CD8-positive, alpha-beta memory T cell (primary cell): Measurements from ENCODE around the gene POLR3GL. TPM values are rescaled to one million over a fixed set of nuclear protein-coding genes. Genes with fewer than 3 reads are reported as not detected.
"Not testable (repeated sequence)": the region's sequence is repeated elsewhere in the genome, so short reads cannot be mapped to it uniquely, and the experiment has no call there.

Source experiments
- CTCF ChIA-PET: fragments of 350-600 bp; sonication (Branson Sonifier 250); formaldehyde crosslinking; loops from one replicate; lab custom pipeline; 2021; ENCODE audit warnings: antibody characterized with exemption; lab: Charles Lee
- POLR2A ChIA-PET: fragments of 350-600 bp; sonication (Branson Sonifier 250); formaldehyde crosslinking; loops from one replicate; lab custom pipeline; 2021; ENCODE audit warnings: antibody characterized with exemption; lab: Charles Lee
- DNase-seq, 5 donors: peaks; one replicate each; pipeline versions ENCODE4 v3.0.0 to v3.0.0-alpha.2; 2020 to 2022; ENCODE audit warnings: mixed read lengths in 1 of 5
- H3K27ac ChIP-seq: one replicate; pipeline ENCODE4 v1.7.0; 2013; ENCODE audit warnings: low read depth, mild to moderate bottlenecking, low read length, moderate library complexity
- H3K27me3 ChIP-seq: 2 replicates; pipeline ENCODE4 v1.7.0; 2013; ENCODE audit warnings: low read length, mild to moderate bottlenecking; ENCODE audit not compliant: insufficient read depth, poor library complexity, severe bottlenecking
- H3K36me3 ChIP-seq: 2 replicates; pipeline ENCODE4 v1.7.0; 2013; ENCODE audit warnings: mild to moderate bottlenecking, low read length, moderate library complexity; ENCODE audit not compliant: insufficient read depth
- H3K4me1 ChIP-seq: 2 replicates; pipeline ENCODE4 v1.7.0; 2013; ENCODE audit warnings: mild to moderate bottlenecking, low read length, moderate library complexity; ENCODE audit not compliant: insufficient read depth
- H3K4me3 ChIP-seq: 2 replicates; pipeline ENCODE4 v1.7.0; 2013; ENCODE audit warnings: mild to moderate bottlenecking, low read length
- H3K9me3 ChIP-seq: 2 replicates; pipeline ENCODE4 v1.7.0; 2013; ENCODE audit warnings: mild to moderate bottlenecking, low read length
- H3K27ac Mint-ChIP-seq, 8 donors: one replicate each; pipeline ENCODE4 v1.8.0; 2020 to 2021; ENCODE audit warnings: mixed read lengths in 8 of 8, mild to moderate bottlenecking in 6 of 8, inconsistent platforms in 3 of 8, moderate library complexity in 3 of 8
- H3K27me3 Mint-ChIP-seq, 2 donors: one replicate each; pipeline ENCODE4 v1.8.0; 2020 to 2021; ENCODE audit warnings: mixed read lengths in 2 of 2, mild to moderate bottlenecking in 1 of 2, moderate library complexity in 1 of 2
- H3K36me3 Mint-ChIP-seq, 3 donors: one replicate each; pipeline ENCODE4 v1.8.0; 2020 to 2021; ENCODE audit warnings: mixed read lengths in 3 of 3, inconsistent platforms in 1 of 3, mild to moderate bottlenecking in 1 of 3
- H3K4me1 Mint-ChIP-seq, 3 donors: one replicate each; pipeline ENCODE4 v1.8.0; 2020 to 2021; ENCODE audit warnings: mixed read lengths in 3 of 3, inconsistent platforms in 1 of 3, mild to moderate bottlenecking in 1 of 3
- H3K4me3 Mint-ChIP-seq, 7 donors: one replicate each; pipeline ENCODE4 v1.8.0; 2020 to 2021; ENCODE audit warnings: mixed read lengths in 7 of 7, mild to moderate bottlenecking in 6 of 7, moderate library complexity in 4 of 7, inconsistent platforms in 2 of 7
- H3K9me3 Mint-ChIP-seq, 5 donors: one replicate each; pipeline ENCODE4 v1.8.0; 2020 to 2022; ENCODE audit warnings: mixed read lengths in 5 of 5, mild to moderate bottlenecking in 3 of 5, moderate library complexity in 2 of 5, inconsistent platforms in 1 of 5
- polyA plus RNA-seq: library from polyadenylated mRNA; unstranded; fragments of 300-500 nt; fragmentation: Illumina TruSeq; gene quantifications from one replicate; pipeline ENCODE4 v1.2.3, GENCODE V29; 2021
- total RNA-seq, 2 experiments: library from RNA; stranded (reverse); gene quantifications; one replicate each; pipeline ENCODE4 v1.2.3, GENCODE V29; 2021

The POLR3GL gene
- total and polyA plus RNA-seq, 3 experiments from 2014 or later: 21.6 to 103 (median 22.8) TPM

DNA sequence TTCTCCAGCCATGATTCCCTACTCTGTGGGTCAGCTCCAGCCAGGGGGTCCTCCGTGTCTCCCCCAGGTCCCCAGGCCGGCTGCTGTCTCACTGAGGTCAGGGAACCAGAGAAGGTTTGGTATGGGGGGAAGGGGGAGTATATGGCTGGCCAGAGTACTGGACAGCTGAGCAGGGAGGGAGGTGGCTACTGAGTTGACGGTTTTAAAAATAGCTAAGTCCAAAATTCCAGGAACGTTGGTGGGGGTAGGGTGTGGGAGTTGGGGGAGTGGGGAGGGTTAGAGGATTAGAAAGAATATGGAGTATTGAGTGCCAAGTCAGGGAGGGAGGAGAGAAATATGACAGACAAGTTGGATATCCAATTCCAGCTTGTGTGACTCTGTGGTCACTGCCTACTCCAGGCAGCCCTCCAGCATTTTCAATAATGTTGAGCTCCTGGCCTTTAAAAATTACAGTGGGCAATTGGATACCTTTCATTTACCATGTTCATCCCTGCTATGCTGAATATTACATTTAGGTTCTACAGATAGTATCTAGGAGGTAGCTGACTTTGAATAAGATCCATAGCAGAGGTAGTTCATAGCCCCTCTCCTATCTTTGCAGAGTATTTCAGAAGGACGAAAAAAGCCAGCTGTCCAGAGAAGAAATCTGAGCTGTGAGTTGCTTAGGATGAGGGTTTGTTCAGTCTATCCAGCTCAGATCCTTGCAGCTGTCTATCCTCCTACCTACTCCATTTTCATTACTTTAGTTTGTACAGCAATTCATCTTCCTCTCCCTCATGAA, 57.3 kb downstream of the POLR3GL start, which contains the start of gene HJV:
HJV (minus strand) TSS at position 114 of the 781 bp plus-strand sequence. CDS start 1,504 bp downstream, outside the sequence.
- ChIA-PET POLR2A (no interaction called here), CTCF (interaction anchor here (0.7 to 1.7 kb wide), 7 partner anchors 11 to 176 kb away, joined by 3 to 5 read pairs (median 3); partner anchors contain the start of gene NUDT17)
- Histone ChIP-seq H3K27ac (peak within 1 kb of the TSS; percentile 50), H3K4me1 (peaks cover 8% of the 10 kb centered on the region), H3K9me3 (no peaks in the 10 kb centered on the region), H3K27me3 (peaks cover 31% of the 10 kb centered on the region), H3K36me3 (no peaks in the 10 kb centered on the region), H3K4me3 (no peak within 1 kb of the TSS)
- H3K4me3 Mint-ChIP-seq: no peak within 1 kb of the TSS
- peaks cover 0 to 4% (median 0%) of the 10 kb centered on the region in 3 donors for H3K36me3 Mint-ChIP-seq
- H3K4me1 Mint-ChIP-seq: peaks cover 8 to 14% (median 9%) of the 10 kb centered on the region in 3 donors
- no peak for DNase-seq
- no peaks in the 10 kb centered on the region for H3K9me3 Mint-ChIP-seq
- peaks cover 23 to 85% of the 10 kb centered on the region in 2 donors for H3K27me3 Mint-ChIP-seq
- peak within 1 kb of the TSS in 1 of 8 donors; percentile 8 for H3K27ac Mint-ChIP-seq

DNA sequence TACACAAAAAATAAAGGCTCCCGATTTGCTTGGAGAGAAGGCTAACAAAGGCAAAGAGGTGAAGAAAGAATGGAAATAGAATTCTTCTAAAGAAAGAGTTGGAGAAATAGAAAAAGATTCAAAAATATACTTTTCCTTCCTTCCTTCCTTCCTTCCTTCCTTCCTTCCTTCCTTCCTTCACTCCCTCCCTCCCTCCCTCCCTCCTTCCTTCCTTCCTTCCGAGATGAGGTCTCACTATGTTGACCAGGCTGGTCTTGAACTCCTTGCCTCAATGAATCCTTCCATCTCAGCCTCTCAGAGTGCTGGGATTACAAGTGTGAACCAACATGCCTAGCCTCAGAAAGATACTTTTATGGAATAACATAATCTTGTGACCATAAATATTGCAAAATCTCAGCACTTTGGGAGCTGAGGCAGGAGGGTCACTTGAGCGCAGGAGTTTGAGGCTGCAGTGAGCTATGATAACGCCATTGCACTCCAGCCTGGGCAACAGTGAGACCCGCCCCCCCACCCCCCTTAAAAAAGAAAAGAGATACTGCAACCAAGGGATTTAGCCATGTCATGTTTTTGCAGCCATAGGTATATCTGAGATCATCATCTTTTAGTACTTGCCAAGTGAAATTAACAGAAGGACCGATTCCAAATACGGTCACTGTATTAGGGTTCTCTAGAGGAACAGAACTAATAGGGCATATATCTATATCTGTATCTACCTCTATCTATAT, 58.1 kb downstream of the POLR3GL start:
- ChIA-PET POLR2A (no interaction called here), CTCF (interaction anchor here (1.1 to 1.7 kb wide), 3 partner anchors 10 to 177 kb away, joined by 3 read pairs; partner anchors contain the start of gene NUDT17)
- Mint-ChIP-seq H3K36me3 (peaks cover 0 to 4% (median 0%) of the 10 kb centered on the region in 3 donors), H3K27me3 (peaks cover 27 to 80% of the 10 kb centered on the region in 2 donors), H3K4me3 (no peak overlapping the region), H3K27ac (no peak overlapping the region), H3K9me3 (no peaks in the 10 kb centered on the region), H3K4me1 (peaks cover 8 to 14% (median 9%) of the 10 kb centered on the region in 3 donors)
- no peaks in the 10 kb centered on the region for H3K9me3 ChIP-seq
- H3K27me3 ChIP-seq: peaks cover 31% of the 10 kb centered on the region
- H3K36me3 ChIP-seq: no peaks in the 10 kb centered on the region
- H3K27ac ChIP-seq: no peak overlapping the region
- DNase-seq: no peak
- H3K4me3 ChIP-seq: no peak overlapping the region
- H3K4me1 ChIP-seq: peaks cover 8% of the 10 kb centered on the region

DNA sequence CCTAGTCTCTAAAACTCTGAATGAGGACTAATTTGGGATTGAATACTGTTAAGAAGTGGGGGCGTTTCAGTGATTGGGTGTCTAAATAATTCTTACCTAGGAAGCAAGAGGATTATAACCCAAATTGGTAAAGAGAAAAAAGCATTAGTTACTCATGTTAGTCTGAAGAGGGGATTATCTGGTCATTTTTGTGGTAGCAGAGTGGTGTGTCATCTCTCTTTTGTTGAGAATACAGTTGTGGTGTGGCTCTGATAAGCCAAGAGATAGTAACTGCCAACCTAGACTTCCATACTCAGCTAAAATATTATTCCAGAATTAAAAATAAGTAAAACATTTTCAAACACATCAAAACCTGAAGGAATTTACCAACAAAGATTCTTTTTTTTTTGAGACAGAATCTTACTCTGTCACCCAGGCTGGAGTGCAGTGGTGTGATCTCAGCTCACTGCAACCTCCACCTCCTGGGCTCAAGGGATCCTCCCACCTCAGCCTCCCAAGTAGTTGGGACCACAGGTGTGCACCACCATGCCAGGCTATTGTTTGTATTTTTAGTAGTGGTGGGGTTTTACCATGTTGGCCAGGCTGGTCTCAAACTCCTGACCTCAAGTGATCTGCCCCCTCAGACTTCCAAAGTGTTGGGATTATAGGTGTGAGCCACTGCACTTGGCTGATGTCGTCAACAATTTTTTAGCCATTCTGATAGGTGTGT, 61.5 kb downstream of the POLR3GL start:
- not testable (repeated sequence) for H3K27me3 ChIP-seq, H3K27ac ChIP-seq, H3K4me3 Mint-ChIP-seq, H3K36me3 ChIP-seq, H3K4me1 ChIP-seq, DNase-seq, H3K9me3 ChIP-seq, H3K4me3 ChIP-seq, H3K9me3 Mint-ChIP-seq, H3K4me1 Mint-ChIP-seq, H3K36me3 Mint-ChIP-seq, H3K27ac Mint-ChIP-seq
- POLR2A ChIA-PET: interaction anchor here (1.2 kb wide), 1 partner anchor 11 kb away, joined by 21 read pairs; no protein-coding TSS in a partner anchor
- peaks cover 15 to 56% of the 10 kb centered on the region in 2 donors for H3K27me3 Mint-ChIP-seq
- CTCF ChIA-PET: interaction anchor here (0.8 to 1.2 kb wide), 2 partner anchors 8 to 46 kb away, joined by 3 read pairs; no protein-coding TSS in a partner anchor

DNA sequence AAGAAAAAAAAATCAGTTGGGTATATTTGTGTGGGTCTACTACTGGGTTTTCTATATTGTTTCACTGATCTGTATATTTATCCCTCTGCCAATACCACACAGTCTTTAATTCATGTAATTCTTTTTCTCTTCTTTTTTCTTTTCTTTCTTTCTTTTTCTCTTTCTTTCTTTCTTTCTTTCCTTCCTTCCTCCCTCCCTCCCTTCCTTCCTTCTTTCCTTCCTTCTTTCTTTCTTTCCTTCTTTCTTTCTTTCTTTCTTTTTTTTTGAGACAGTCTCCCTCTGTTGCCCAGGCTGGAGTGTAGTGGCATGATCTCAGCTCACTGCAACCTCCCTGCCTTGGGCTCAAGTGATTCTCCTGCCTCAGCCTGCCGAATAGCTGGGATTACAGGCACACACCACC, 62.2 kb downstream of the POLR3GL start:
- not testable (repeated sequence) for H3K27ac Mint-ChIP-seq
- CTCF ChIA-PET: interaction anchor here (0.8 kb wide), 1 partner anchor 9 kb away, joined by 3 read pairs; no protein-coding TSS in a partner anchor

More for the DNA sequence above, 62.2 kb downstream of the POLR3GL start:
- DNase-seq, H3K27ac ChIP-seq, H3K9me3 Mint-ChIP-seq, H3K4me3 ChIP-seq, H3K27me3 ChIP-seq, H3K9me3 ChIP-seq, H3K36me3 ChIP-seq, H3K36me3 Mint-ChIP-seq, H3K4me1 ChIP-seq, H3K4me1 Mint-ChIP-seq: not testable (repeated sequence)
- Mint-ChIP-seq H3K4me3 (peak overlapping the region in 1 of 7 donors; percentile 27), H3K27me3 (peaks cover 12 to 48% of the 10 kb centered on the region in 2 donors)
- POLR2A ChIA-PET: interaction anchor here (0.7 to 1.2 kb wide), 2 partner anchors 10 to 39 kb away, joined by 11 to 21 read pairs; no protein-coding TSS in a partner anchor

Other genes starting within 250 kb of the POLR3GL start
- 10 to 100 TPM; 22.3 to 24.6 TPM for gene CD160, start 245.2 kb upstream of the POLR3GL start, total RNA-seq
- gene CD160, start 245.2 kb upstream of the POLR3GL start, polyA plus RNA-seq: 31.6 TPM
- gene RNF115, start 140.6 kb upstream of the POLR3GL start, total RNA-seq: 10 to 100 TPM; 16.9 to 17.8 TPM
- 9.1 TPM for gene RNF115, start 140.6 kb upstream of the POLR3GL start, polyA plus RNA-seq
- 10 to 100 TPM; 53.1 to 54.1 TPM for gene POLR3C, start 140.5 kb upstream of the POLR3GL start, total RNA-seq
- 47.5 TPM for gene POLR3C, start 140.5 kb upstream of the POLR3GL start, polyA plus RNA-seq
- gene NUDT17, start 119.1 kb upstream of the POLR3GL start, total RNA-seq: 1 to 10 TPM; 1.6 to 2.2 TPM
- 2.8 TPM for gene NUDT17, start 119.1 kb upstream of the POLR3GL start, polyA plus RNA-seq
- gene PIAS3, start 105.6 kb upstream of the POLR3GL start, total RNA-seq: 10 to 100 TPM; 16.7 to 18.3 TPM
- 21.2 TPM for gene PIAS3, start 105.6 kb upstream of the POLR3GL start, polyA plus RNA-seq
- 1 to 10 TPM in 1 of 2 experiments, under 1 TPM in 1; 0.80 to 1.0 TPM for gene ANKRD35, start 78.8 kb upstream of the POLR3GL start, total RNA-seq
- gene ANKRD35, start 78.8 kb upstream of the POLR3GL start, polyA plus RNA-seq: 1.3 TPM
- gene ITGA10, start 54.6 kb upstream of the POLR3GL start, total RNA-seq: 1 to 10 TPM; 2.2 to 3.4 TPM
- gene ITGA10, start 54.6 kb upstream of the POLR3GL start, polyA plus RNA-seq: not detected
- 10 to 100 TPM; 42.0 to 43.1 TPM for gene PEX11B, start 46.0 kb upstream of the POLR3GL start, total RNA-seq
- gene PEX11B, start 46.0 kb upstream of the POLR3GL start, polyA plus RNA-seq: 46.9 TPM
- 100 to 1,000 TPM; 387 to 397 TPM for gene RBM8A, start 37.2 kb upstream of the POLR3GL start, total RNA-seq
- gene RBM8A, start 37.2 kb upstream of the POLR3GL start, polyA plus RNA-seq: 192 TPM
- 10 to 100 TPM; 41.8 to 42.6 TPM for gene LIX1L, start 6.7 kb upstream of the POLR3GL start, total RNA-seq
- gene LIX1L, start 6.7 kb upstream of the POLR3GL start, polyA plus RNA-seq: 33.5 TPM
- gene ANKRD34A, start 115 bp upstream of the POLR3GL start, total RNA-seq: 1 to 10 TPM; 6.9 to 8.7 TPM
- 0.97 TPM for gene ANKRD34A, start 115 bp upstream of the POLR3GL start, polyA plus RNA-seq
- gene TXNIP, start 31.9 kb downstream of the POLR3GL start, total RNA-seq: 100 to 1,000 TPM; 167 to 170 TPM
- gene TXNIP, start 31.9 kb downstream of the POLR3GL start, polyA plus RNA-seq: 4,579 TPM
- gene HJV, start 57.0 kb downstream of the POLR3GL start, total RNA-seq: not detected
- gene HJV, start 57.0 kb downstream of the POLR3GL start, polyA plus RNA-seq: not detected
- gene NBPF10, start 180.1 kb downstream of the POLR3GL start, total RNA-seq: under 1 TPM; 0.85 to 0.89 TPM
- 0.12 TPM for gene NBPF10, start 180.1 kb downstream of the POLR3GL start, polyA plus RNA-seq